Measurements from ENCODE around the gene SMC3.
A peak's percentile ranks its signal among the peaks of the same experiment; 100 is the strongest.

Gene SMC3

DNA sequence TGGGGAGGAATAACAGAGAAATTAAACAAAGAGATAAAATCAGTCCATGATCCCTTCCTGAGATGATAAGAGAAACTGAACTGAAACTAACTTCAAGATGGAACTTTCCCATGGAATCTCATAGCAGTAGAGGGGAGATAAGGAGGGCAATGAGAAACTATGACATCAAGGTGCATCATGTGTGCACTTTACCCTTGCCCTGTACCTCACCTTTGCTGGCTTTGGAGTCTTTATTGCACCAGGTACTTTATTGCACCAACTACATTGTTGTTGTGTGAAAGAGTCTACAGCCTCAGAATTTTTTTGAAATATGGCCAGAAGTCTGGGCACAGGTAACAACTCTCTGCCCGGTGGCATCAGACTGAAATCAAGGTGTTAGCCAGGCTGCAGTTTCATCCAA, 11.2 kb upstream of the SMC3 start:
- TF ChIP-seq TAF1 (IDR thresholded peaks at IDR 0.05; ENCODE audit: low read depth) (no peak), CEBPB (IDR thresholded peaks at IDR 0.05) (no peak)
- TF ChIP-seq, protein P1, sequence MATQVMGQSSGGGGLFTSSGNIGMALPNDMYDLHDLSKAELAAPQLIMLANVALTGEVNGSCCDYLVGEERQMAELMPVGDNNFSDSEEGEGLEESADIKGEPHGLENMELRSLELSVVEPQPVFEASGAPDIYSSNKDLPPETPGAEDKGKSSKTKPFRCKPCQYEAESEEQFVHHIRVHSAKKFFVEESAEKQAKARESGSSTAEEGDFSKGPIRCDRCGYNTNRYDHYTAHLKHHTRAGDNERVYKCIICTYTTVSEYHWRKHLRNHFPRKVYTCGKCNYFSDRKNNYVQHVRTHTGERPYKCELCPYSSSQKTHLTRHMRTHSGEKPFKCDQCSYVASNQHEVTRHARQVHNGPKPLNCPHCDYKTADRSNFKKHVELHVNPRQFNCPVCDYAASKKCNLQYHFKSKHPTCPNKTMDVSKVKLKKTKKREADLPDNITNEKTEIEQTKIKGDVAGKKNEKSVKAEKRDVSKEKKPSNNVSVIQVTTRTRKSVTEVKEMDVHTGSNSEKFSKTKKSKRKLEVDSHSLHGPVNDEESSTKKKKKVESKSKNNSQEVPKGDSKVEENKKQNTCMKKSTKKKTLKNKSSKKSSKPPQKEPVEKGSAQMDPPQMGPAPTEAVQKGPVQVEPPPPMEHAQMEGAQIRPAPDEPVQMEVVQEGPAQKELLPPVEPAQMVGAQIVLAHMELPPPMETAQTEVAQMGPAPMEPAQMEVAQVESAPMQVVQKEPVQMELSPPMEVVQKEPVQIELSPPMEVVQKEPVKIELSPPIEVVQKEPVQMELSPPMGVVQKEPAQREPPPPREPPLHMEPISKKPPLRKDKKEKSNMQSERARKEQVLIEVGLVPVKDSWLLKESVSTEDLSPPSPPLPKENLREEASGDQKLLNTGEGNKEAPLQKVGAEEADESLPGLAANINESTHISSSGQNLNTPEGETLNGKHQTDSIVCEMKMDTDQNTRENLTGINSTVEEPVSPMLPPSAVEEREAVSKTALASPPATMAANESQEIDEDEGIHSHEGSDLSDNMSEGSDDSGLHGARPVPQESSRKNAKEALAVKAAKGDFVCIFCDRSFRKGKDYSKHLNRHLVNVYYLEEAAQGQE (IDR thresholded peaks at IDR 0.05; ENCODE audit: low read depth), result no peak
- TF ChIP-seq, protein P2, sequence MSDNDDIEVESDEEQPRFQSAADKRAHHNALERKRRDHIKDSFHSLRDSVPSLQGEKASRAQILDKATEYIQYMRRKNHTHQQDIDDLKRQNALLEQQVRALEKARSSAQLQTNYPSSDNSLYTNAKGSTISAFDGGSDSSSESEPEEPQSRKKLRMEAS (IDR thresholded peaks at IDR 0.05), result no peak

DNA sequence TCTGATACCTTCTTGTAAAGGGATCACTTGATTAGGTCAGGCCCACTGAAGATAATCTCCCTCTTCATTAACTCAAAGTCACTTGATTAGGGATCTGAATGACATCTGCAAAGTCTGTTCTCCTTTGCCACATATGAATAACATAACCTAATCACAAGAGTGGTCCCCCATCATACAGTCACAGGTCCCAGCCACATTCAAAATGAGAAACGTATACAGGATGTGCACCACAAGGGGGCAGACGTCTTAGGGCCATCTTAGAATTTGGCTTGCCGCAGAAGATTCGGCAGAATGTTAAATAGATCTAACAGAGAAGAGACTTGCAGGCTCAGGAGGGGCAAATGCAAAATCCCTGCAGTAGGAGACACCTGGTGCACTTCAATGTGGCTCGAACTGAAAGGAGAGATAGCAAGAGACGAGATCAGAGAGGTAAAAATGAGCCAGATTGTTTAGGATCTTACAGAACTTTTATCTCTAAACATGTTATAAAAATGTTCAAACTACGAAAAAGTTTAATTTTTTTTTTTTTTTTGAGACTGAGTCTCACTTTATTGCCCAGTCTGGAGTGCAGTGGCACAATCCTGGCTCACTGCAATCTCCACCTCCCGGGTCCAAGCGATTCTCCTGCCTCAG, 10.4 kb upstream of the SMC3 start:
- TF ChIP-seq NFIC (IDR thresholded peaks at IDR 0.05), result no peak
- no peak for TF ChIP-seq FOXM1 (IDR thresholded peaks at IDR 0.05; ENCODE audit: borderline replicate concordance, low read depth)
- TF ChIP-seq YY1 (IDR thresholded peaks at IDR 0.05; ENCODE audit: low read depth), result 0 out of 2 replicates have a peak, but pooled peaks have one; percentile 55
- no peak for TF ChIP-seq ZBTB7A (IDR thresholded peaks at IDR 0.05; ENCODE audit: low read depth)
- no peak for TF ChIP-seq TAF1 (IDR thresholded peaks at IDR 0.05; ENCODE audit: low read depth)
- TF ChIP-seq CEBPB (IDR thresholded peaks at IDR 0.05), result no peak
- TF ChIP-seq CREB1 (IDR thresholded peaks at IDR 0.05; ENCODE audit: low read depth), result no peak
- no peak for TF ChIP-seq TCF12 (IDR thresholded peaks at IDR 0.05; ENCODE audit: low read depth)
- TF ChIP-seq EGR1 (IDR thresholded peaks at IDR 0.05), result no peak
- TF ChIP-seq USF1 (IDR thresholded peaks at IDR 0.05), result no peak
- no peak for TF ChIP-seq EP300 (IDR thresholded peaks at IDR 0.05; ENCODE audit: borderline replicate concordance)
- no peak for TF ChIP-seq TEAD4 (IDR thresholded peaks at IDR 0.05)
- TF ChIP-seq, protein P2 (IDR thresholded peaks at IDR 0.05), result no peak
- TF ChIP-seq RAD21 (IDR thresholded peaks at IDR 0.05; ENCODE audit: low read depth), result peak; percentile 32; the same call in 1 of the 2 replicates
- TF ChIP-seq, protein P1 (IDR thresholded peaks at IDR 0.05; ENCODE audit: low read depth), result no peak

- TF ChIP-seq NFIC (IDR thresholded peaks at IDR 0.05) (no peak), TAF1 (IDR thresholded peaks at IDR 0.05; ENCODE audit: low read depth) (no peak), USF1 (IDR thresholded peaks at IDR 0.05) (no peak), TCF12 (IDR thresholded peaks at IDR 0.05; ENCODE audit: low read depth) (no peak), ZBTB7A (IDR thresholded peaks at IDR 0.05; ENCODE audit: low read depth) (no peak), CREB1 (IDR thresholded peaks at IDR 0.05; ENCODE audit: low read depth) (no peak), TEAD4 (IDR thresholded peaks at IDR 0.05) (no peak), EGR1 (IDR thresholded peaks at IDR 0.05) (no peak), CEBPB (IDR thresholded peaks at IDR 0.05) (no peak), EP300 (IDR thresholded peaks at IDR 0.05; ENCODE audit: borderline replicate concordance) (no peak), FOXM1 (IDR thresholded peaks at IDR 0.05; ENCODE audit: borderline replicate concordance, low read depth) (no peak), RAD21 (IDR thresholded peaks at IDR 0.05; ENCODE audit: low read depth) (no peak), YY1 (IDR thresholded peaks at IDR 0.05; ENCODE audit: low read depth) (no peak)
- TF ChIP-seq, protein P1 (IDR thresholded peaks at IDR 0.05; ENCODE audit: low read depth), result no peak
- TF ChIP-seq, protein P2 (IDR thresholded peaks at IDR 0.05), result no peak
Observed at GRCh38 chr10:110558041-110558440, 9.5 kb upstream of the SMC3 start.

DNA sequence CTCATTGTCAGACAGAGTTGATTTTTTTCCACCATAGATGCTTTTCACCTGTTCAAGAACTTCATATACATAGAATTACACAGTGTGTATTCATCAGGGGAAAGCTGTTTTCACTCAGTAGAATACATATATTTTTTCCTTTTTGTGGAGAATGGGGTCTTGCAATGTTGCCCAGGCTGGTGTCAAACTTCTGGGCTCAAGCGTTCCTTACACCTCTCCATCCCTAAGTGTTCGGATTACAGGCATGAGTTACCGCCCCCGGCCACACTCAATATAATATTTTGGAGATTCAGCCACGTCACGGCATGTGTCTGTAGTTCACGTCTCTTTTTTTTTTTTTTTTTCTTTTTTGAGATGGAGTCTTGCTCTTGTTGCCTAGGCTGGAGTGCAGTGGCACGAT, 7.5 kb upstream of the SMC3 start:
- no peak for TF ChIP-seq CREB1 (IDR thresholded peaks at IDR 0.05; ENCODE audit: low read depth)
- TF ChIP-seq NFIC (IDR thresholded peaks at IDR 0.05), result no peak
- TF ChIP-seq TAF1 (IDR thresholded peaks at IDR 0.05; ENCODE audit: low read depth), result no peak
- TF ChIP-seq, protein P1 (IDR thresholded peaks at IDR 0.05; ENCODE audit: low read depth), result no peak
- no peak for TF ChIP-seq EGR1 (IDR thresholded peaks at IDR 0.05)
- no peak for TF ChIP-seq USF1 (IDR thresholded peaks at IDR 0.05)
- TF ChIP-seq FOXM1 (IDR thresholded peaks at IDR 0.05; ENCODE audit: borderline replicate concordance, low read depth), result no peak
- no peak for TF ChIP-seq CEBPB (IDR thresholded peaks at IDR 0.05)
- TF ChIP-seq, protein P2 (IDR thresholded peaks at IDR 0.05), result no peak
- no peak for TF ChIP-seq RAD21 (IDR thresholded peaks at IDR 0.05; ENCODE audit: low read depth)
- TF ChIP-seq YY1 (IDR thresholded peaks at IDR 0.05; ENCODE audit: low read depth), result no peak
- TF ChIP-seq TEAD4 (IDR thresholded peaks at IDR 0.05), result no peak
- TF ChIP-seq ZBTB7A (IDR thresholded peaks at IDR 0.05; ENCODE audit: low read depth), result no peak

Measured in Ishikawa (cell line).